HepG2 (cell line): ENCODE data around the gene CD14.

Experiments used
- CBX5 ChIP-seq: sonication (generic); formaldehyde crosslinking; IDR thresholded peaks from 2 replicates; pipeline ENCODE4 v1.4.0; 2020; ENCODE audit warnings: missing genetic modification reagents, borderline replicate concordance
- ZNF143 ChIP-seq: sonication (generic); formaldehyde crosslinking; IDR thresholded peaks from 2 replicates; pipeline ENCODE4 v1.4.0; 2020; ENCODE audit warnings: missing genetic modification reagents
- ZNF674 ChIP-seq: sonication (generic); formaldehyde crosslinking; IDR thresholded peaks from 2 replicates; pipeline ENCODE4 v1.5.0; 2020; ENCODE audit warnings: low read depth, mild to moderate bottlenecking, missing genetic modification reagents

DNA sequence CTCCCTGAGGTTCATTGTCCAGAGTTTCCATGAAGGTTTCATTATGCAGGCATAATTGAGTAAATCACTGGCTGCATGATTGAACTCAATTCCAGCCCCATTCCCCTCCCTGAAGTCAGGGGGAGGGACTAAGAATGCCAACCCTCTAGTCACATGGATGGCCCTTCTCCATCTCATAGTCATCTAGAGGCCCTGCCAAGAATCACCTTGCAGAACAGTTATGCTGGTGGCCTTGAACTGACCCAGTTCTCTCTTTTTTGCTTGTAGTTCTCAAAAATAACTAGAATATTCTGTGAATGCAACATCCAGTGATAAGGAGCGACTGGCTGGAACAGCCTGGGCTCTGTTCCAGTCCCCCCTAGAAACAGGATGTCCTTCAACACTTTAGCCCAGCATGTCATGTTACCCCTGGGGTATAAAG, 36.6 kb downstream of the CD14 start:
- TF ChIP-seq ZNF143 (CRISPR knock-in tag) (no peak), ZNF674 (no peak), CBX5 (CRISPR knock-in tag) (no peak)
